SK-N-SH (cell line): Measurements from ENCODE around the gene RHBG. TPM values are rescaled to one million over a fixed set of nuclear protein-coding genes. Genes with fewer than 3 reads are reported as not detected.

Source experiments
- CTCF ChIA-PET: fragments of 300-600, 350-600 bp; formaldehyde crosslinking; extraction: SDS; loops from one replicate; lab custom pipeline; 2021; lab: Yijun Ruan, JAX
- POLR2A ChIA-PET: fragments of 350-600 bp; sonication (Branson Sonifier 250); formaldehyde crosslinking; extraction: SDS; loops from one replicate; lab custom pipeline; 2020; ENCODE audit warnings: antibody characterized with exemption, inconsistent platforms; lab: Yijun Ruan, JAX
- DNase-seq: peaks from one replicate; pipeline ENCODE4 v3.0.0; 2012
- H2AFZ ChIP-seq: fragments of 200-600 bp; sonication (generic); 2 replicates; pipeline ENCODE4 v1.8.1; 2016; ENCODE audit warnings: antibody characterized with exemption, mild to moderate bottlenecking, low read depth
- H3F3A ChIP-seq: fragments of 200-600 bp; sonication (generic); replicated peaks from 2 replicates; pipeline ENCODE3; 2016; ENCODE audit warnings: antibody characterized with exemption, mild to moderate bottlenecking; ENCODE audit not compliant: insufficient read depth
- H3K27ac ChIP-seq, 2 experiments: fragments of 200-500 bp in 1 of 2; fragments of 200-600 bp in 1 of 2; sonication (Bioruptor generic) in 1 of 2; sonication (generic), shearing (Covaris generic) in 1 of 2; 2 replicates each; pipeline versions ENCODE4 v1.5.1 to v1.6.1; 2014 to 2016; ENCODE audit warnings: low read depth in 2 of 2, inconsistent platforms in 1 of 2, low read length in 1 of 2, mild to moderate bottlenecking in 1 of 2, mixed read lengths in 1 of 2
- H3K27me3 ChIP-seq: fragments of 200-600 bp; sonication (generic), shearing (Covaris generic); 2 replicates; pipeline ENCODE4 v1.6.1; 2016; ENCODE audit warnings: mixed run types; ENCODE audit not compliant: insufficient read depth
- H3K36me3 ChIP-seq, 2 experiments: fragments of 200-500 bp in 1 of 2; fragments of 200-600 bp in 1 of 2; sonication (Bioruptor generic) in 1 of 2; sonication (generic) in 1 of 2; replicated peaks in 1 of 2; 2 replicates each; pipeline versions ENCODE3 to v1.5.1; 2014 to 2016; ENCODE audit warnings: low read length in 1 of 2, mild to moderate bottlenecking in 1 of 2; ENCODE audit not compliant: insufficient read depth in 2 of 2, control insufficient read depth in 1 of 2
- H3K4me1 ChIP-seq, 2 experiments: fragments of 200-500 bp in 1 of 2; fragments of 200-600 bp in 1 of 2; sonication (Bioruptor generic) in 1 of 2; sonication (generic), shearing (Covaris generic) in 1 of 2; 2 replicates each; pipeline versions ENCODE4 v1.5.1 to v1.6.1; 2014 to 2016; ENCODE audit warnings: low read depth in 1 of 2, low read length in 1 of 2, mixed run types in 1 of 2; ENCODE audit not compliant: insufficient read depth in 2 of 2, control insufficient read depth in 1 of 2
- H3K4me2 ChIP-seq: fragments of 200-600 bp; sonication (generic), shearing (Covaris generic); 2 replicates; pipeline ENCODE4 v1.6.1; 2017; ENCODE audit warnings: mixed run types
- H3K4me3 ChIP-seq, 2 experiments: fragments of 200-500 bp in 1 of 2; fragments of 200-600 bp in 1 of 2; sonication (Bioruptor generic) in 1 of 2; sonication (generic), shearing (Covaris generic) in 1 of 2; 2 replicates each; pipeline versions ENCODE4 v1.5.1 to v1.8.1; 2014 to 2016; ENCODE audit warnings: low read depth in 2 of 2, inconsistent platforms in 1 of 2, low read length in 1 of 2, mild to moderate bottlenecking in 1 of 2, mixed read lengths in 1 of 2, moderate library complexity in 1 of 2
- H3K79me2 ChIP-seq: fragments of 200-600 bp; sonication (generic); 2 replicates; pipeline ENCODE4 v1.8.1; 2017; ENCODE audit warnings: mild to moderate bottlenecking; ENCODE audit not compliant: insufficient read depth
- H3K9ac ChIP-seq: fragments of 200-600 bp; sonication (generic); 2 replicates; pipeline ENCODE4 v1.6.1; 2017; ENCODE audit warnings: mixed run types
- H3K9me2 ChIP-seq: fragments of 200-600 bp; sonication (generic); 2 replicates; pipeline ENCODE4 v1.6.1; 2017; ENCODE audit warnings: mixed run types
- H3K9me3 ChIP-seq: fragments of 200-600 bp; sonication (generic); 2 replicates; pipeline ENCODE4 v1.6.1; 2017; ENCODE audit warnings: mixed run types, mild to moderate bottlenecking, moderate library complexity
- H4K20me1 ChIP-seq: fragments of 200-600 bp; sonication (generic); 2 replicates; pipeline ENCODE4 v1.6.1; 2017; ENCODE audit warnings: mild to moderate bottlenecking, mixed run types; ENCODE audit not compliant: insufficient read depth
- ELF1 ChIP-seq: IDR thresholded peaks from 2 replicates; pipeline ENCODE4 v1.4.0; 2012
- EZH2phosphoT487 ChIP-seq: fragments of 200-600 bp; sonication (generic); IDR thresholded peaks from 2 replicates; pipeline ENCODE4 v1.6.1; 2017; ENCODE audit warnings: low read depth, mixed run types, mild to moderate bottlenecking, antibody characterized with exemption, moderate library complexity, borderline replicate concordance
- GABPA ChIP-seq: IDR thresholded peaks from 2 replicates; pipeline ENCODE4 v1.4.0; 2012; ENCODE audit warnings: low read depth, mild to moderate bottlenecking
- MXI1 ChIP-seq: IDR thresholded peaks from 2 replicates; pipeline ENCODE4 v1.6.1; 2012; ENCODE audit warnings: mild to moderate bottlenecking, low read depth, low read length, improper control_type of control experiment
- NRF1 ChIP-seq: IDR thresholded peaks from 2 replicates; pipeline ENCODE4 v1.6.1; 2012; ENCODE audit warnings: low read depth, mild to moderate bottlenecking, low read length
- RCOR1 ChIP-seq: fragments of 150-350 bp; IDR thresholded peaks from 2 replicates; pipeline ENCODE4 v1.6.1; 2017; ENCODE audit warnings: antibody characterized with exemption, low read length
- RXRA ChIP-seq: IDR thresholded peaks from 2 replicates; pipeline ENCODE4 v1.4.0; 2012; ENCODE audit warnings: low read depth, mild to moderate bottlenecking, borderline replicate concordance
- SIN3A ChIP-seq: IDR thresholded peaks from 2 replicates; pipeline ENCODE4 v1.6.1; 2012; ENCODE audit warnings: low read depth, mild to moderate bottlenecking, low read length, moderate library complexity, borderline replicate concordance
- TAF1 ChIP-seq: IDR thresholded peaks from 2 replicates; pipeline ENCODE4 v1.6.1; 2012; ENCODE audit warnings: low read depth, mild to moderate bottlenecking, low read length, moderate library complexity, borderline replicate concordance
- TCF12 ChIP-seq: IDR thresholded peaks from 2 replicates; pipeline ENCODE4 v1.4.0; 2012
- TEAD4 ChIP-seq: IDR thresholded peaks from 2 replicates; pipeline ENCODE4 v1.4.0; 2012; ENCODE audit warnings: mild to moderate bottlenecking, borderline replicate concordance; ENCODE audit not compliant: insufficient read depth
- YY1 ChIP-seq: IDR thresholded peaks from 2 replicates; pipeline ENCODE4 v1.4.0; 2012; ENCODE audit warnings: low read depth, mild to moderate bottlenecking
- WGBS: methylation state at CpG from one replicate; pipeline ENCODE4 v1.1.6; 2017; ENCODE audit warnings: low lambda C conversion rate; 5-methylcytosine and 5-hydroxymethylcytosine counted together
- polyA plus RNA-seq, 3 experiments: library from polyadenylated mRNA; depleted of rRNA; stranded (reverse); fragments of >200 nt; gene quantifications; 2 replicates each; pipeline ENCODE4 v1.2.3, GENCODE V29; 2012
- TF ChIP-seq, protein P1 (sequence below): IDR thresholded peaks from 2 replicates; pipeline ENCODE4 v1.4.0; 2012; ENCODE audit warnings: low read depth, borderline replicate concordance
- TF ChIP-seq, protein P2 (sequence below): IDR thresholded peaks from 2 replicates; pipeline ENCODE4 v1.4.0; 2012; ENCODE audit warnings: low read depth, borderline replicate concordance
- TF ChIP-seq, protein P3 (sequence below): IDR thresholded peaks from 2 replicates; pipeline ENCODE4; 2012

Gene RHBG
- polyA plus RNA-seq, 1 of the 3 experiments (the other 2 are of a cell fraction) = 0.18 TPM

DNA sequence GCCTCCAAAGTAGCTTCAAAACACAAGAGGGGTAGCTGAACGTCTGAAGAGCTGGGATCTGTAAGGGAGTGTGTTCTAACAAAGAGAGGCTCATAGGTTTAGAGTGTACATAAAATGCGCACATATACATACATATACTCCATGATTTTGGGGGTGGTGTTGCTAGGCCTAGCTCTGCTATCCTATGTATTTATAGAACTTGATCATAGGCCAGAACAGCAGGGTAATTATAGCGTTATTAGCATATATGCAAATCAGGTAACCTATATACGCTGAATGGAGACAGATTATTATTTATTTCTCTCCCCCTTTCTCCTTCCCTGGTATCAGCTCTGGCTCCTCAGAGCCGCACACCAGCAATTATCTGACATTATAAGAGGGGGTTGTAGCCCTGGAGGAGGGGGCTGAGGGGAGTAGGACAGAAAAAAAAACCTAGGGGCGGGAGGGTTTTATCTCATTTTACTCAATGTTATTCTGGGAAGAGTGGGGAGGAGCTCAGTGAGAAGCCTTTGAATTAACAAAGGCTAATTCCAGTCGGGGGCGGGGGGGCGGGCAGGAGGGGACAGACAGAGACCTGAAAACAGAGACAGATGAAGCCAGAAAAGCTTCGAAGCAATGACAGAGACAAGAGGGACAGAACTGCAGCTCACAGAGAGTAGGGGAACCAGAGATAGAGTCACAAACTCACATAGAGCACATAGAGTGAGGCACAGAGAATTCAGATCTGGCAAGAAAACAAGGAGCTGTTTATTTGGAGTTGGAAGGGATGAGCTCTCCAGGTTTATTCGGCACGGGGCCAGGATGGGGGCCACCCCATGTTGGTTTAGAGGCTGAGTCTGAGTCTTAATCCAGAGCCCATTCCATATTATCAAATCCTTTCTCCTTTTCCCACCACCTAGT, 63.0 kb downstream of the RHBG start:
- WGBS = 55% methylated on average over 12 of the region's 12 CpGs
- no peak overlapping the region for H3K4me2 ChIP-seq
- H3K9me3 ChIP-seq = no peaks in the 10 kb centered on the region
- H3K36me3 ChIP-seq = no peaks in the 10 kb centered on the region
- POLR2A ChIA-PET = interaction anchor here (0.6 kb wide), 1 partner anchor 13 kb away, joined by 4 read pairs; no protein-coding TSS in a partner anchor
- H3F3A ChIP-seq = no peaks in the 10 kb centered on the region
- no peak overlapping the region for H3K27ac ChIP-seq
- H4K20me1 ChIP-seq = no peaks in the 10 kb centered on the region
- H3K4me1 ChIP-seq = no peaks in the 10 kb centered on the region; a peak in 1 of 4 replicates
- no peak overlapping the region for H3K9ac ChIP-seq
- TF ChIP-seq, protein P1, sequence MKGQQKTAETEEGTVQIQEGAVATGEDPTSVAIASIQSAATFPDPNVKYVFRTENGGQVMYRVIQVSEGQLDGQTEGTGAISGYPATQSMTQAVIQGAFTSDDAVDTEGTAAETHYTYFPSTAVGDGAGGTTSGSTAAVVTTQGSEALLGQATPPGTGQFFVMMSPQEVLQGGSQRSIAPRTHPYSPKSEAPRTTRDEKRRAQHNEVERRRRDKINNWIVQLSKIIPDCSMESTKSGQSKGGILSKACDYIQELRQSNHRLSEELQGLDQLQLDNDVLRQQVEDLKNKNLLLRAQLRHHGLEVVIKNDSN = no peak
- H3K79me2 ChIP-seq = no peaks in the 10 kb centered on the region
- no peak overlapping the region for H3K4me3 ChIP-seq
- no peak overlapping the region for H2AFZ ChIP-seq
- H3K27me3 ChIP-seq = peaks cover 78% of the 10 kb centered on the region
- no peak for DNase-seq
- H3K9me2 ChIP-seq = no peaks in the 10 kb centered on the region
- CTCF ChIA-PET = interaction anchor here (0.8 to 29.5 kb wide), 9 partner anchors 8 to 257 kb away, joined by 3 to 412 read pairs (median 4); no protein-coding TSS in a partner anchor

DNA sequence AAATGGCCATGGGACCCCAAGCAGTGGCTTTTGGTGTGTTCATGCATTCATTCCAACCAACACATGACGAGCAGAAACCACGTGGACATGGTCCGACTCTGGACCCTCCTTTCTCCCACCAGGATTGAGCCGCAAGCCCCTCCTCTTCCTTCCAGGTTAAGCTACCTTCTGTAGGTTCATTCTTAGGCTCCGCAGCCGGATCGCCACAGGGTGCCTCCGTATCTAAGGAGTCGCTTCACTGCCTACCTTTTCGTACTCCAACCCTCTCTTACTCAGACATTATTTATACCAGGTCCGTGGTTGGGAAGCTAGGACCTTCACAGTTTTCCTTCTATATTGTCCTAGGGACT, 63.6 kb downstream of the RHBG start:
- H3K4me2 ChIP-seq = no peak overlapping the region
- H3K79me2 ChIP-seq = no peaks in the 10 kb centered on the region
- no peaks in the 10 kb centered on the region; a peak in 1 of 4 replicates for H3K4me1 ChIP-seq
- H4K20me1 ChIP-seq = no peaks in the 10 kb centered on the region
- no peak overlapping the region for H3K9ac ChIP-seq
- H3K27ac ChIP-seq = no peak overlapping the region
- H3F3A ChIP-seq = no peaks in the 10 kb centered on the region
- DNase-seq = no peak
- no peaks in the 10 kb centered on the region for H3K36me3 ChIP-seq
- no peak overlapping the region for H2AFZ ChIP-seq
- H3K9me2 ChIP-seq = no peaks in the 10 kb centered on the region
- no peak for TF ChIP-seq TAF1
- no peak for TF ChIP-seq EZH2phosphoT487
- no peak for TF ChIP-seq MXI1
- TF ChIP-seq SIN3A = no peak
- TF ChIP-seq, protein P2, sequence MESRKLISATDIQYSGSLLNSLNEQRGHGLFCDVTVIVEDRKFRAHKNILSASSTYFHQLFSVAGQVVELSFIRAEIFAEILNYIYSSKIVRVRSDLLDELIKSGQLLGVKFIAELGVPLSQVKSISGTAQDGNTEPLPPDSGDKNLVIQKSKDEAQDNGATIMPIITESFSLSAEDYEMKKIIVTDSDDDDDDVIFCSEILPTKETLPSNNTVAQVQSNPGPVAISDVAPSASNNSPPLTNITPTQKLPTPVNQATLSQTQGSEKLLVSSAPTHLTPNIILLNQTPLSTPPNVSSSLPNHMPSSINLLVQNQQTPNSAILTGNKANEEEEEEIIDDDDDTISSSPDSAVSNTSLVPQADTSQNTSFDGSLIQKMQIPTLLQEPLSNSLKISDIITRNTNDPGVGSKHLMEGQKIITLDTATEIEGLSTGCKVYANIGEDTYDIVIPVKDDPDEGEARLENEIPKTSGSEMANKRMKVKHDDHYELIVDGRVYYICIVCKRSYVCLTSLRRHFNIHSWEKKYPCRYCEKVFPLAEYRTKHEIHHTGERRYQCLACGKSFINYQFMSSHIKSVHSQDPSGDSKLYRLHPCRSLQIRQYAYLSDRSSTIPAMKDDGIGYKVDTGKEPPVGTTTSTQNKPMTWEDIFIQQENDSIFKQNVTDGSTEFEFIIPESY = no peak
- TF ChIP-seq TCF12 = no peak
- no peak for TF ChIP-seq GABPA
- no peak for TF ChIP-seq NRF1
- TF ChIP-seq RCOR1 = no peak
- TF ChIP-seq TEAD4 = no peak
- no peak for TF ChIP-seq RXRA
- no peak for TF ChIP-seq YY1
- TF ChIP-seq ELF1 = no peak
- TF ChIP-seq, protein P3, sequence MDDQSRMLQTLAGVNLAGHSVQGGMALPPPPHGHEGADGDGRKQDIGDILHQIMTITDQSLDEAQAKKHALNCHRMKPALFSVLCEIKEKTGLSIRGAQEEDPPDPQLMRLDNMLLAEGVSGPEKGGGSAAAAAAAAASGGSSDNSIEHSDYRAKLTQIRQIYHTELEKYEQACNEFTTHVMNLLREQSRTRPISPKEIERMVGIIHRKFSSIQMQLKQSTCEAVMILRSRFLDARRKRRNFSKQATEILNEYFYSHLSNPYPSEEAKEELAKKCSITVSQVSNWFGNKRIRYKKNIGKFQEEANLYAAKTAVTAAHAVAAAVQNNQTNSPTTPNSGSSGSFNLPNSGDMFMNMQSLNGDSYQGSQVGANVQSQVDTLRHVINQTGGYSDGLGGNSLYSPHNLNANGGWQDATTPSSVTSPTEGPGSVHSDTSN = no peak
- 69% methylated on average over 11 of the region's 11 CpGs for whole genome bisulfite sequencing
- H3K27me3 ChIP-seq = peaks cover 79% of the 10 kb centered on the region
- ChIA-PET POLR2A (interaction anchor here (0.6 kb wide), 1 partner anchor 12 kb away, joined by 4 read pairs; no protein-coding TSS in a partner anchor), CTCF (interaction anchor here (0.9 to 29.5 kb wide), 9 partner anchors 9 to 257 kb away, joined by 3 to 412 read pairs (median 4); no protein-coding TSS in a partner anchor)
- no peak overlapping the region for H3K4me3 ChIP-seq
- no peaks in the 10 kb centered on the region for H3K9me3 ChIP-seq
